ENCODE data around the gene KDELR3. TPM values are rescaled to one million over a fixed set of nuclear protein-coding genes. Genes with fewer than 3 reads are reported as not detected.
A peak's percentile ranks its signal among the peaks of the same experiment; 100 is the strongest.

The KDELR3 gene
- total and polyA plus RNA-seq, 2 donors (not counting 1 experiment from before 2014, with no cell fraction given) = 78.8 to 305 TPM

- no peaks in the 10 kb centered on the region for H3K79me2 ChIP-seq (ENCODE audit: control insufficient read depth, insufficient read depth, low read length)
- no peak overlapping the region for H3K9ac ChIP-seq (ENCODE audit: insufficient read depth, low read length)
- no peaks in the 10 kb centered on the region for H3K9me3 ChIP-seq (ENCODE audit: control insufficient read depth, insufficient read depth, low read depth, low read length)
- no peaks in the 10 kb centered on the region for H3K36me3 ChIP-seq (ENCODE audit: control insufficient read depth, insufficient read depth, low read length)
- no peak for DNase-seq (ENCODE audit: low read depth in 2 of 2)
- H3K27ac ChIP-seq (ENCODE audit: insufficient read depth, low read length) = no peak overlapping the region
- H2AFZ ChIP-seq (ENCODE audit: low read length) = no peak overlapping the region
- no peaks in the 10 kb centered on the region for H4K20me1 ChIP-seq (ENCODE audit: control insufficient read depth, extremely low read depth, insufficient read depth, low read length)
- no peak overlapping the region for H3K4me3 ChIP-seq (replicated peaks in 1 of 4; ENCODE audit: control extremely low read depth in 1 of 4, insufficient read depth in 1 of 4, low read depth in 3 of 4, low read length in 4 of 4)
- TF ChIP-seq, protein P1, sequence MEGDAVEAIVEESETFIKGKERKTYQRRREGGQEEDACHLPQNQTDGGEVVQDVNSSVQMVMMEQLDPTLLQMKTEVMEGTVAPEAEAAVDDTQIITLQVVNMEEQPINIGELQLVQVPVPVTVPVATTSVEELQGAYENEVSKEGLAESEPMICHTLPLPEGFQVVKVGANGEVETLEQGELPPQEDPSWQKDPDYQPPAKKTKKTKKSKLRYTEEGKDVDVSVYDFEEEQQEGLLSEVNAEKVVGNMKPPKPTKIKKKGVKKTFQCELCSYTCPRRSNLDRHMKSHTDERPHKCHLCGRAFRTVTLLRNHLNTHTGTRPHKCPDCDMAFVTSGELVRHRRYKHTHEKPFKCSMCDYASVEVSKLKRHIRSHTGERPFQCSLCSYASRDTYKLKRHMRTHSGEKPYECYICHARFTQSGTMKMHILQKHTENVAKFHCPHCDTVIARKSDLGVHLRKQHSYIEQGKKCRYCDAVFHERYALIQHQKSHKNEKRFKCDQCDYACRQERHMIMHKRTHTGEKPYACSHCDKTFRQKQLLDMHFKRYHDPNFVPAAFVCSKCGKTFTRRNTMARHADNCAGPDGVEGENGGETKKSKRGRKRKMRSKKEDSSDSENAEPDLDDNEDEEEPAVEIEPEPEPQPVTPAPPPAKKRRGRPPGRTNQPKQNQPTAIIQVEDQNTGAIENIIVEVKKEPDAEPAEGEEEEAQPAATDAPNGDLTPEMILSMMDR (conservative IDR thresholded peaks at IDR 0.05 in 1 of 2, IDR thresholded peaks at IDR 0.05 in 1 of 2; ENCODE audit: low read depth in 1 of 2, low read length in 2 of 2) = no peak
- no peak for TF ChIP-seq EZH2 (IDR thresholded peaks at IDR 0.05; ENCODE audit: low read length, missing control alignments)
- H3K4me1 ChIP-seq (ENCODE audit: control insufficient read depth, extremely low read depth, insufficient read depth, low read length) = no peaks in the 10 kb centered on the region
- no peak overlapping the region for H3K4me2 ChIP-seq (ENCODE audit: extremely low read depth, insufficient read depth, low read length)
- peaks cover 41% of the 10 kb centered on the region for H3K27me3 ChIP-seq (ENCODE audit: control insufficient read depth, insufficient read depth, low read length)
Observed at GRCh38 chr22:38460426-38460840, 7.5 kb upstream of the KDELR3 start.

DNA sequence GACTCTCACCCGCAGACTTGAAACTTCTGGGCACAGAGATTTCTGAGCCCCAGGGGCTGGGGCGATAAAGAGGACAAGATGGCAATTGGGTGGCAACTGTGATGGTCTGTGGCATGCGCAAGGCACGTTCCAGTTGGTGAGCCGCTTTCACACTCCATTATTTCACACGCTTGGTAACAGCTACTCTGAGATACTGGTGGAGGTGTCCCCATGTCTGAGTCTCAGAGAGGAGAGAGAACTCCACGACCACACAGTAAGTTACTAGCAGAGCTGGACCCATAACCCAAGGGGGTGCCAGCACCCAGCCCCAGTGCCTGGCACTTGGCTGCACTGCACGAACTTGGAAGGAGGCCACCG is 6.9 kb upstream of the KDELR3 start:
- Histone ChIP-seq H3K4me3 (replicated peaks in 1 of 4; ENCODE audit: control extremely low read depth in 1 of 4, insufficient read depth in 1 of 4, low read depth in 3 of 4, low read length in 4 of 4) (no peak overlapping the region), H3K4me1 (ENCODE audit: control insufficient read depth, extremely low read depth, insufficient read depth, low read length) (no peaks in the 10 kb centered on the region), H3K27ac (ENCODE audit: insufficient read depth, low read length) (no peak overlapping the region), H2AFZ (ENCODE audit: low read length) (no peak overlapping the region), H3K9me3 (ENCODE audit: control insufficient read depth, insufficient read depth, low read depth, low read length) (no peaks in the 10 kb centered on the region), H3K4me2 (ENCODE audit: extremely low read depth, insufficient read depth, low read length) (no peak overlapping the region), H4K20me1 (ENCODE audit: control insufficient read depth, extremely low read depth, insufficient read depth, low read length) (no peaks in the 10 kb centered on the region), H3K79me2 (ENCODE audit: control insufficient read depth, insufficient read depth, low read length) (no peaks in the 10 kb centered on the region), H3K9ac (ENCODE audit: insufficient read depth, low read length) (no peak overlapping the region), H3K36me3 (ENCODE audit: control insufficient read depth, insufficient read depth, low read length) (no peaks in the 10 kb centered on the region), H3K27me3 (ENCODE audit: control insufficient read depth, insufficient read depth, low read length) (peaks cover 40% of the 10 kb centered on the region)
- peak; percentile 2 for TF ChIP-seq EZH2 (IDR thresholded peaks at IDR 0.05; ENCODE audit: low read length, missing control alignments)
- TF ChIP-seq, protein P1 (conservative IDR thresholded peaks at IDR 0.05 in 1 of 2, IDR thresholded peaks at IDR 0.05 in 1 of 2; ENCODE audit: low read depth in 1 of 2, low read length in 2 of 2) = no peak
- no peak for DNase-seq (ENCODE audit: low read depth in 2 of 2)

- Histone ChIP-seq H3K27ac (ENCODE audit: insufficient read depth, low read length) (no peak overlapping the region), H3K4me3 (replicated peaks in 1 of 4; ENCODE audit: control extremely low read depth in 1 of 4, insufficient read depth in 1 of 4, low read depth in 3 of 4, low read length in 4 of 4) (no peak overlapping the region), H2AFZ (ENCODE audit: low read length) (no peak overlapping the region)
Observed at GRCh38 chr22:38461414-38462081, 6.3 kb upstream of the KDELR3 start.

More at GRCh38 chr22:38461414-38462081, 6.3 kb upstream of the KDELR3 start:
- DNase-seq (ENCODE audit: low read depth in 2 of 2) = peak; percentile 82 to 86
- Histone ChIP-seq H3K9me3 (ENCODE audit: control insufficient read depth, insufficient read depth, low read depth, low read length) (no peaks in the 10 kb centered on the region), H3K79me2 (ENCODE audit: control insufficient read depth, insufficient read depth, low read length) (no peaks in the 10 kb centered on the region), H3K4me2 (ENCODE audit: extremely low read depth, insufficient read depth, low read length) (peak overlapping the region; percentile 21), H3K9ac (ENCODE audit: insufficient read depth, low read length) (no peak overlapping the region), H4K20me1 (ENCODE audit: control insufficient read depth, extremely low read depth, insufficient read depth, low read length) (no peaks in the 10 kb centered on the region), H3K36me3 (ENCODE audit: control insufficient read depth, insufficient read depth, low read length) (no peaks in the 10 kb centered on the region), H3K4me1 (ENCODE audit: control insufficient read depth, extremely low read depth, insufficient read depth, low read length) (peaks cover 2% of the 10 kb centered on the region), H3K27me3 (ENCODE audit: control insufficient read depth, insufficient read depth, low read length) (peaks cover 35% of the 10 kb centered on the region)
- peak; percentile 50 for TF ChIP-seq EZH2 (IDR thresholded peaks at IDR 0.05; ENCODE audit: low read length, missing control alignments)
- TF ChIP-seq, protein P1 (conservative IDR thresholded peaks at IDR 0.05 in 1 of 2, IDR thresholded peaks at IDR 0.05 in 1 of 2; ENCODE audit: low read depth in 1 of 2, low read length in 2 of 2) = no peak

All from fibroblast of lung (primary cell).